ENCODE measurements around the gene LRMDA.

The LRMDA gene

DNA sequence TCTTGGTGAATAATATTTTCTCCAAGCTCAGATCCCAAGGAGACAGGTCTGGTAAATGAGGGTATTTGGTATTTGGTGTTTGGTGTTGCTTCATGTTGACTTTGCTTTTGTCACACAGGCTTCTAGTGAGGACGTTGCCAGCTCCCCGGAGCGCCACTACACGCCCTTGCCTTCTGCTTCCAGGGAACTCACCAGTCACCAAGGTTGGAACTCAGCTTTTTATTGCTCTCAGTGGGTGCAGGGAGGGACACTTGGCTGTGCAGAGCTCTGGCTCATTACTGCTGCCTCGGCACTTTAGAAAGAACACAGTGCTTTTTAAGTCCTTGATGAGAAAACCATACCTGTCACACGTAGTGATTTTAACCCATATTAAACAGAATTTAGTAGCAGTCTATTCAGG lies 892.9 kb downstream of the LRMDA start:
- TF ChIP-seq CTCF (conservative IDR thresholded peaks at IDR 0.05), result no peak
- H3K27ac ChIP-seq, result no peak overlapping the region

- no peak for TF ChIP-seq CTCF (conservative IDR thresholded peaks at IDR 0.05)
- no peak overlapping the region for H3K27ac ChIP-seq
These were observed 896.0 kb downstream of the LRMDA start for GRCh38 chr10:76327441-76327840.

GRCh38 chr10:76328348-76328747 lies 896.9 kb downstream of the LRMDA start:
- no peak for TF ChIP-seq CTCF (conservative IDR thresholded peaks at IDR 0.05)
- no peak overlapping the region for H3K27ac ChIP-seq

DNA sequence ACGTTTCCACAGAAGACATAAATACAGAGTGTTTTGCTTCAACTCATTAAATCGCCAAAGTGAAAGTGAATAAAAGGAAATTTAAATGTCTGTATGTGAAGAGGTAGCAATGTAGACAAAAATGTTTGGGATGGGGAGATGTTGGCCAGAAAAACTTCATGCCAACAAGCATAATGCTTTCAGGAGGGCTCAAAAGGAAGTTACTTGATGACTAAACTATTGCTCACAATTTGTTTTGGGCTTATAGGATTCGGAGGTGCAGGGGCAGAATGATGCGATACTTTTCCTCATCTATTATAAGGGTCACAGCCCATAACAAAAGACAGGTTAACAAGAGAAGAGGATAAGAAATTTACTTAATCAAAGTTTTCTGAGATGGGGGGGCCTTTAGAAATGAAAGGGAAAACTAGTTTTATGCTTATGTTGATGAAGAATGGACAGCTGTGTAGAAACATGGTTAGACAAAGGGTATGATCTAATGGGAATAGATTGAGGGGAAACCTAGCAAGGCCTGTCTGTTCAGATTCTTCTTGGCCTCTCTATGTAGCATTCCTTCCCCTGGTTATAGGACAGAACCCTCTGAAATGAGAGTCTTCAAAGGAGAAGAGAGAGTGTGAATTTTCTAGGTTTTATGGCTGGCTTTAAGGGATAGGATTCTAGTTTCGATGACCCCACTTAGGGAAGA lies 898.6 kb downstream of the LRMDA start:
- no peak for TF ChIP-seq CTCF (conservative IDR thresholded peaks at IDR 0.05)
- H3K27ac ChIP-seq, result no peak overlapping the region

GRCh38 chr10:76331742-76332141 lies 900.3 kb downstream of the LRMDA start:
- no peak overlapping the region for H3K27ac ChIP-seq
- no peak for TF ChIP-seq CTCF (conservative IDR thresholded peaks at IDR 0.05)

DNA sequence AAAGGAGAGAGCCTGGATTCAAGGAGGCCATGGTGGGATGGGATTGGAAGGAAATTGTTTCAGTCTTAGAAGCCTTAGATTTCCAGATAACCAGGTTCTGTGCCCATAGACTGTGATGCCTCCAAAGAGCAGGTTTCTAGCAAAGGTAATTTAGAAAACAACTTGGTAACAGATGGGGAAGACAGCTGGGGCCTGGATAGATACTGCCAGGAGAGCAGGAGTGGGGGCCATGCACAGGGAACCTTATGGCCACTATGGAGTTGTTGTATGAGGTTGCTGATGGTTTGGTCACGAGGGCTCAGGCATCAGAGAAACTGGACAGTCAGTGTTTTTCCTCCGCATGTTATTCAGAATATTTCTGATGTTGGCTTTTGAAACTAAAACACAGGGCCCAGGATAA lies 901.9 kb downstream of the LRMDA start:
- TF ChIP-seq CTCF (conservative IDR thresholded peaks at IDR 0.05), result no peak
- H3K27ac ChIP-seq, result no peak overlapping the region

GRCh38 chr10:76333796-76334195 lies 902.4 kb downstream of the LRMDA start:
- no peak overlapping the region for H3K27ac ChIP-seq
- TF ChIP-seq CTCF (conservative IDR thresholded peaks at IDR 0.05), result no peak

Measured in VCaP (cell line).